Stomach (tissue), 9 donors: ENCODE measurements around the gene STARD7. TPM values are rescaled to one million over a fixed set of nuclear protein-coding genes. Genes with fewer than 3 reads are reported as not detected.

Source experiments
- DNase-seq, 2 donors: peaks; one replicate each; pipeline versions ENCODE4 v3.0.0 to v3.0.0-alpha.2; 2013 to 2019
- H3K27ac ChIP-seq, 5 donors: fragments of 200-600 bp in 4 of 5; sonication (generic) in 4 of 5; one replicate each; pipeline ENCODE4 v1.5.1; 2013 to 2019; ENCODE audit warnings: mild to moderate bottlenecking in 1 of 5, moderate library complexity in 1 of 5
- H3K27me3 ChIP-seq, 3 donors: fragments of 200-600 bp; sonication (generic); one replicate each; pipeline ENCODE4 v1.5.1; 2017 to 2019; ENCODE audit warnings: mixed run types in 1 of 3
- H3K36me3 ChIP-seq, 4 donors: fragments of 200-600 bp; sonication (generic); 1 replicate in 3 of 4; 2 replicates in 1 of 4; pipeline ENCODE4 v1.5.1; 2016 to 2019
- H3K4me1 ChIP-seq, 4 donors: fragments of 200-600 bp; sonication (generic); one replicate each; pipeline ENCODE4 v1.5.1; 2016 to 2019
- H3K4me3 ChIP-seq, 4 donors: fragments of 200-600 bp; sonication (generic) in 3 of 4; one replicate each; pipeline ENCODE4 v1.5.1; 2016 to 2019; ENCODE audit warnings: mild to moderate bottlenecking in 1 of 4
- H3K9me3 ChIP-seq, 4 donors: fragments of 200-600 bp; sonication (generic); one replicate each; pipeline ENCODE4 v1.5.1; 2016 to 2019
- CTCF ChIP-seq, 7 experiments: fragments of 450-650 bp in 4 of 7; fragments of 200-600 bp in 3 of 7; sonication (generic) in 3 of 7; IDR thresholded peaks; one replicate each; pipeline ENCODE4 v1.5.1; 2016 to 2019; ENCODE audit warnings: antibody characterized with exemption in 7 of 7, control low read depth in 2 of 7, mild to moderate bottlenecking in 1 of 7
- EP300 ChIP-seq: sonication (generic); formaldehyde crosslinking; IDR thresholded peaks from one replicate; pipeline ENCODE4 v1.6.1; 2017; ENCODE audit warnings: antibody characterized with exemption
- POLR2A ChIP-seq, 4 donors: fragments of 450-650 bp; IDR thresholded peaks; one replicate each; pipeline ENCODE4 v1.6.1; 2016; ENCODE audit warnings: antibody characterized with exemption in 4 of 4, control low read depth in 2 of 4, mild to moderate bottlenecking in 1 of 4, moderate library complexity in 1 of 4
- POLR2AphosphoS5 ChIP-seq, 3 donors: sonication (generic); formaldehyde crosslinking; IDR thresholded peaks; one replicate each; pipeline ENCODE4 v1.6.1; 2016; ENCODE audit warnings: antibody characterized with exemption in 3 of 3
- WGBS, 5 donors: extraction: QIAGEN DNeasy Blood & Tissue Kit in 3 of 5; methylation state at CpG; one replicate each; pipeline versions ENCODE4 v1.1.5 to v1.1.7; 2013 to 2018; 5-methylcytosine and 5-hydroxymethylcytosine counted together
- intact Hi-C: fragments of 100-400 bp; cut with DNase I; formaldehyde crosslinking; loops from one replicate; pipeline ENCODE4 v1.15.1; 2023; ENCODE audit warnings: low total_unique reads
- polyA plus RNA-seq, 3 donors: library from polyadenylated mRNA; stranded (reverse); fragments of 200-250 nt; gene quantifications; one replicate each; pipeline ENCODE4 v1.2.3, GENCODE V29; 2013
- total RNA-seq, 5 donors: library from RNA; depleted of rRNA; stranded (reverse); fragments of >200 nt; gene quantifications; one replicate each; pipeline versions ENCODE4 v1.1.0 to v1.2.3, GENCODE V29; 2014 to 2016
- donor health status: healthy with polysubstance abuse.
- donor health status: Bipolar disorder and iron deficiency.
- donor health status: healthy.

STARD7 gene
- total and polyA plus RNA-seq, 8 donors, result 30.3 to 165 (median 48.7) TPM

DNA sequence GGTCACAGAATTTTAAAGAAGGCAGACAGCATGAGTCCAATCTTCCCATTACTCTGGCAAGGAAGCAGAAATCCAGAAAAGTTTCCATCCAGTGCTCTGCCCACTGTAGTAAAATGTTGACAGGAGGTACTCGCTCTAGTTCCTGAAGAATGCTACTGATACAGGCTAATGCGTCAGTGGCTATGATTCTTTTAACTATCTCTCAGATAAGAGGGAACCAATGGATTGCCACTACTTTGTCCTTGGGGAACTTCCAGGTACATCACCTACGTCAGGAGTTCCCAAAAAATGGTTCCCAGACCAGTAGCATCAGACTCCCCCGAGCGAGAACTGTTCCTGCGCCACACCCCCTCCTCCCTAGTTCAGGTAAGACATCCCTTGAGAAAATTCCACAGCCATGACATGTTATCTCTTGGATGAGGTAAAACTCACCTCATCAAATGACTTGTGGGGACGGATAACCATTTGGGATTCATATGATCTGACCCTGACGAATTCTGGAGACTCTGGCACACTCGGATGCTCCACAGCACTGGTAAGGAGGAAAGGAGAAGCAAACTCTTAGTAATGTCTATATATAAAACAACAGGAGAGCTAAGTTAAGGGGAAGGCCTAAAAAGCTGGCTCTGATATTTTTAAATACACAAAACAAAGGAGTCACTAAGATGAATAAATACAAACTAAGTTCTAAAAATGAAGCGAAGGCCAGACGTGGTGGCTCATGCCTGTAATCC lies 16.5 kb downstream of the STARD7 start:
- no peaks in the 10 kb centered on the region for H3K27me3 ChIP-seq
- no peak overlapping the region for H3K27ac ChIP-seq
- 88 to 94% (median 91%) methylated on average over 11 of the region's 11 CpGs for WGBS, 5 donors
- H3K4me1 ChIP-seq, result peaks cover 8 to 28% (median 18%) of the 10 kb centered on the region in 4 donors
- intact Hi-C loops, result no loop called here
- H3K9me3 ChIP-seq, result no peaks in the 10 kb centered on the region
- TF ChIP-seq POLR2AphosphoS5 (IDR thresholded peaks at IDR 0.05), result no peak
- TF ChIP-seq EP300, result no peak
- no peak for TF ChIP-seq CTCF (IDR thresholded peaks at IDR 0.05)
- no peak for TF ChIP-seq POLR2A (IDR thresholded peaks at IDR 0.05)
- H3K36me3 ChIP-seq, result peaks cover 47 to 83% (median 82%) of the 10 kb centered on the region in 4 donors
- H3K4me3 ChIP-seq, result no peak overlapping the region
- DNase-seq, result no peak

DNA sequence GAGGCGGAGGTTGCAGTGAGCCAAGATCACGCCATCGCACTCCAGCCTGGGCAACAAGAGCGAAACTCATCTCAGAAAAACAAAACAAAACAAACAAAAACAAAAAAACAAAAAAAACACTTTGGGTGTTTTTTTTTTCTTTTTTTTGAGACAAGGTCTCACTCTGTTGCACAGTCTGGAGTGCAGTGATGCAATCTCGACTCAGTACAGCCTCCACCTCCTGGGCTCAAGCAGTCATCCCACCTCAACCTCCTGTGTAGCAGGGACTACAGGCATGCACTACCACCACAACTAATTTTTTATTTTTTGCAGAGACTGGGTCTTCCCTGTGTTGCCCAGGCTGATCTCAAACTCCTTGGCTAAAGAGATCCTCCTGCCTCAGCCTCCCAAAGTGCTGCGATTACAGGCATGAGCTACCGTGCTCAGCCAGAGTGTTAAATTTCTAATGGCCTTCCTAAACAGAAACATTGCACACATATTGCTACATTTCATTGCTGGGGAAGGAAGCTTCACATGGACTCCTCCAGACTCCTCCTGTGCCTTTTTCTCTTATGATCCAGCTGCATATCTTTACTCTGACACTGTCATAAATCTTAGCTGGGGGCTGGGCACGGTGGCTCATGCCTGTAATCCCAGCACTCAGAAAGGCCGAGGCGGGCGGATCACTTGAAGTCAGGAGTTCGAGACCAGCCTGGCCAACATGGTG lies 19.7 kb downstream of the STARD7 start:
- TF ChIP-seq CTCF (IDR thresholded peaks at IDR 0.05) (no peak), POLR2AphosphoS5 (IDR thresholded peaks at IDR 0.05) (no peak), EP300 (no peak)
- Histone ChIP-seq H3K4me3 (no peak overlapping the region), H3K27ac (no peak overlapping the region), H3K36me3 (peaks cover 61 to 100% (median 99%) of the 10 kb centered on the region in 4 donors), H3K27me3 (no peaks in the 10 kb centered on the region), H3K9me3 (no peaks in the 10 kb centered on the region), H3K4me1 (peaks cover 8 to 19% (median 14%) of the 10 kb centered on the region in 4 donors)
- WGBS, 5 donors, result 88 to 96% (median 92%) methylated on average over 12 of the region's 12 CpGs
- intact Hi-C loops, result no loop called here
- no peak for DNase-seq

DNA sequence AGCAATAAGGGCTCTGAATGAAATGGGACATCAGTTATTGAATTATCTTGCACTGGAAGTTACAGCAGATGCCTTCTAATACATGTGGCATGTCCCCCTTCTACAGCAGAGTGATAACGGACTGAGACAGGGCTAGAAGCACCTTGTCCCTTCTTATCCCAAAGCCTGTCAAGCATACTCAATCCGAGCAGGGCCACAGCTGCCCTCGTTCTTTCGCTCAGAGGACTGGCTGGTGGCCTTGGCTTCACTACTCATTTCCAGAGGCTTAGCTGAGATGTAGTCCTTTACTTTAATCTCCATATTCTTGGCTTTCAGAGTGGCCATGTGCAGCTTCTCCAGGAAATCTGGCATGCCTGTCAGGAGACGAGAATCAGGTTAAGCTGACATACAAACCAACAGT lies 22.1 kb downstream of the STARD7 start:
- no peak overlapping the region for H3K4me3 ChIP-seq
- peaks cover 8 to 19% (median 14%) of the 10 kb centered on the region in 4 donors for H3K4me1 ChIP-seq
- no peak for DNase-seq
- WGBS, 5 donors, result 81 to 88% (median 84%) methylated on average over 5 of the region's 5 CpGs
- H3K27ac ChIP-seq, result no peak overlapping the region
- no peaks in the 10 kb centered on the region for H3K9me3 ChIP-seq
- intact Hi-C loops, result no loop called here
- H3K36me3 ChIP-seq, result peaks cover 40 to 84% (median 82%) of the 10 kb centered on the region in 4 donors
- no peak for TF ChIP-seq POLR2AphosphoS5 (IDR thresholded peaks at IDR 0.05)
- TF ChIP-seq POLR2A (IDR thresholded peaks at IDR 0.05), result no peak
- TF ChIP-seq EP300, result no peak
- TF ChIP-seq CTCF (IDR thresholded peaks at IDR 0.05), result no peak
- H3K27me3 ChIP-seq, result no peaks in the 10 kb centered on the region

- Histone ChIP-seq H3K27me3 (no peaks in the 10 kb centered on the region), H3K4me1 (peaks cover 8 to 19% (median 14%) of the 10 kb centered on the region in 4 donors), H3K36me3 (peaks cover 31 to 73% (median 71%) of the 10 kb centered on the region in 4 donors), H3K4me3 (no peak overlapping the region), H3K9me3 (no peaks in the 10 kb centered on the region), H3K27ac (no peak overlapping the region)
- no peak for DNase-seq
- WGBS, 5 donors, result 58 to 82% (median 68%) methylated on average over 1 of the region's 1 CpG
- intact Hi-C loops, result no loop called here
- TF ChIP-seq CTCF (IDR thresholded peaks at IDR 0.05) (no peak), EP300 (no peak), POLR2AphosphoS5 (IDR thresholded peaks at IDR 0.05) (no peak), POLR2A (IDR thresholded peaks at IDR 0.05) (no peak)
These were observed 23.1 kb downstream of the STARD7 start for GRCh38 chr2:96185516-96185915.
